Loucy (cell line): ENCODE data around the gene CYP4F8.

Experiments
- H2AFZ ChIP-seq: fragments of 200-600 bp; sonication (generic); 2 replicates; pipeline ENCODE4 v1.6.0; 2016; ENCODE audit warnings: antibody characterized with exemption, mild to moderate bottlenecking, low read length, moderate library complexity
- H3F3A ChIP-seq: fragments of 200-600 bp; 2 replicates; pipeline ENCODE4 v1.6.0; 2016; ENCODE audit warnings: antibody characterized with exemption, low read depth, mild to moderate bottlenecking
- H3K27me3 ChIP-seq: fragments of 200-600 bp; sonication (generic); 2 replicates; pipeline ENCODE4 v1.6.1; 2014; ENCODE audit warnings: low read length, mild to moderate bottlenecking; ENCODE audit not compliant: insufficient read depth, poor library complexity, severe bottlenecking
- H3K36me3 ChIP-seq: fragments of 200-600 bp; sonication (generic); 2 replicates; pipeline ENCODE4 v1.6.1; 2016; ENCODE audit warnings: low read length; ENCODE audit not compliant: insufficient read depth
- H3K4me1 ChIP-seq: fragments of 200-600 bp; sonication (generic); 2 replicates; pipeline ENCODE4 v1.5.1; 2014; ENCODE audit warnings: low read length, mild to moderate bottlenecking; ENCODE audit not compliant: insufficient read depth, poor library complexity, severe bottlenecking
- H3K4me2 ChIP-seq: fragments of 200-600 bp; sonication (generic); 2 replicates; pipeline ENCODE4 v1.6.0; 2014; ENCODE audit warnings: antibody characterized with exemption, low read length, low read depth, mild to moderate bottlenecking; ENCODE audit not compliant: poor library complexity, severe bottlenecking
- H3K4me3 ChIP-seq: fragments of 200-600 bp; sonication (generic); 2 replicates; pipeline ENCODE4 v1.5.1; 2014; ENCODE audit warnings: low read length, mild to moderate bottlenecking, mixed read lengths; ENCODE audit not compliant: poor library complexity, severe bottlenecking
- H3K79me2 ChIP-seq: fragments of 200-600 bp; sonication (generic); 2 replicates; pipeline ENCODE4 v1.6.1; 2014; ENCODE audit warnings: low read length; ENCODE audit not compliant: insufficient read depth
- H3K9ac ChIP-seq: fragments of 200-600 bp; sonication (generic); 2 replicates; pipeline ENCODE4 v1.6.0; 2014; ENCODE audit warnings: mild to moderate bottlenecking, low read depth, low read length, moderate library complexity; ENCODE audit not compliant: poor library complexity, severe bottlenecking
- H3K9me2 ChIP-seq: fragments of 200-600 bp; sonication (generic); replicated peaks from 2 replicates; pipeline ENCODE4 v1.6.1; 2016; ENCODE audit warnings: low read depth, low read length, mixed read lengths
- H3K9me3 ChIP-seq: fragments of 200-600 bp; sonication (generic); 2 replicates; pipeline ENCODE4 v1.6.1; 2014; ENCODE audit warnings: mild to moderate bottlenecking, antibody characterized with exemption, low read length, low read depth; ENCODE audit not compliant: insufficient read depth
- H4K20me1 ChIP-seq: fragments of 200-600 bp; sonication (generic); 2 replicates; pipeline ENCODE4 v1.6.0; 2014; ENCODE audit warnings: antibody characterized with exemption, low read length, mild to moderate bottlenecking; ENCODE audit not compliant: insufficient read depth, poor library complexity, severe bottlenecking
- CTCF ChIP-seq: fragments of 200-600 bp; sonication (generic); conservative IDR thresholded peaks from 2 replicates; pipeline ENCODE4 v1.5.1; 2014; ENCODE audit warnings: mild to moderate bottlenecking, antibody characterized with exemption, low read length
- EZH2phosphoT487 ChIP-seq: fragments of 200-600 bp; IDR thresholded peaks from 2 replicates; pipeline ENCODE4 v1.6.1; 2018; ENCODE audit warnings: antibody characterized with exemption, mild to moderate bottlenecking, moderate library complexity, borderline replicate concordance

Gene CYP4F8

GRCh38 chr19:15651791-15652190, 36.8 kb downstream of the CYP4F8 start:
- TF ChIP-seq EZH2phosphoT487 (no peak), CTCF (no peak)
- H3K27me3 ChIP-seq: no peaks in the 10 kb centered on the region

GRCh38 chr19:15652559-15653278, 37.7 kb downstream of the CYP4F8 start:
- no peaks in the 10 kb centered on the region for H3K36me3 ChIP-seq
- H3K4me3 ChIP-seq: no peak overlapping the region
- no peak overlapping the region for H2AFZ ChIP-seq
- H3F3A ChIP-seq: no peaks in the 10 kb centered on the region
- no peak overlapping the region for H3K4me2 ChIP-seq
- no peak for TF ChIP-seq EZH2phosphoT487
- TF ChIP-seq CTCF: no peak
- H3K9ac ChIP-seq: no peak overlapping the region
- H3K79me2 ChIP-seq: no peaks in the 10 kb centered on the region
- H3K4me1 ChIP-seq: no peaks in the 10 kb centered on the region
- H3K9me2 ChIP-seq: no peaks in the 10 kb centered on the region
- H3K27me3 ChIP-seq: no peaks in the 10 kb centered on the region
- H3K9me3 ChIP-seq: no peaks in the 10 kb centered on the region
- H4K20me1 ChIP-seq: no peaks in the 10 kb centered on the region

More at GRCh38 chr19:15651791-15652190, 36.8 kb downstream of the CYP4F8 start:
- Histone ChIP-seq H2AFZ (no peak overlapping the region), H3K4me1 (no peaks in the 10 kb centered on the region), H3K36me3 (no peaks in the 10 kb centered on the region), H3F3A (no peaks in the 10 kb centered on the region), H3K4me3 (no peak overlapping the region), H3K79me2 (no peaks in the 10 kb centered on the region), H3K9ac (no peak overlapping the region), H3K9me2 (no peaks in the 10 kb centered on the region), H4K20me1 (no peaks in the 10 kb centered on the region), H3K9me3 (no peaks in the 10 kb centered on the region), H3K4me2 (no peak overlapping the region)

- Histone ChIP-seq H3K36me3 (no peaks in the 10 kb centered on the region), H3K9me2 (no peaks in the 10 kb centered on the region), H3K9ac (no peak overlapping the region), H3F3A (no peaks in the 10 kb centered on the region), H3K9me3 (no peaks in the 10 kb centered on the region), H4K20me1 (no peaks in the 10 kb centered on the region), H3K79me2 (no peaks in the 10 kb centered on the region), H3K4me2 (no peak overlapping the region), H3K4me3 (no peak overlapping the region), H3K27me3 (no peaks in the 10 kb centered on the region), H2AFZ (no peak overlapping the region), H3K4me1 (no peaks in the 10 kb centered on the region)
- TF ChIP-seq EZH2phosphoT487: no peak
These were observed 41.4 kb downstream of the CYP4F8 start for GRCh38 chr19:15656467-15656866.

- Histone ChIP-seq H4K20me1 (no peaks in the 10 kb centered on the region), H3K27me3 (no peaks in the 10 kb centered on the region), H3K79me2 (no peaks in the 10 kb centered on the region), H2AFZ (no peak overlapping the region), H3K4me3 (no peak overlapping the region), H3K4me1 (no peaks in the 10 kb centered on the region), H3K9me3 (no peaks in the 10 kb centered on the region), H3F3A (no peaks in the 10 kb centered on the region), H3K9me2 (no peaks in the 10 kb centered on the region), H3K36me3 (no peaks in the 10 kb centered on the region), H3K4me2 (no peak overlapping the region), H3K9ac (no peak overlapping the region)
- TF ChIP-seq EZH2phosphoT487: no peak
These were observed 48.2 kb downstream of the CYP4F8 start for GRCh38 chr19:15663247-15663646.
